ENCODE data around the gene LENG8.

DNA sequence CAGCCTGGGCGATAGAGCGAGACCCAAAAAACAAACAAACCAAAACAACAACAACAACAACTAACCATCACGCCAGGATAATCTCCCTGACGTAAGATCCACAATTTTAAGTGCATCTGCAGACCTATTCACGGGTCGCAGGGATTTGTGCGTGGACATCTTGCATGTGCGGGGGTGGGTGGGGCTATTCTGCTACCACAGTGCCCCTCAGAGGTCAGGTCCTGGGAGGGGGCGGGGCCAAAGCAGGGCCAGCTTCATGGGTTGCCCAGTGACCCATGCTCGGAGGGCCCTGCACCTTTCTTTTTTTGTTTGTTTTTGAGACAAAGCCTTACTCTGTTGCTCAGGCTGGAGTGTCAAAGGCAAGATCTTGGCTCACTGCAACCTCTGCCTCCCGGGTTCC, 26.7 kb downstream of the LENG8 start:
- TF ChIP-seq CTCF (IDR thresholded peaks at IDR 0.05; ENCODE audit: low read length) (no peak), EZH2 (IDR thresholded peaks at IDR 0.05; ENCODE audit: borderline replicate concordance, low read length) (no peak)
